HG02610 (cell line): ENCODE data around the gene MAP3K20.
A peak's percentile ranks its signal among the peaks of the same experiment; 100 is the strongest.
"Not testable (repeated sequence)": the region's sequence is repeated elsewhere in the genome, so short reads cannot be mapped to it uniquely, and the experiment has no call there.

ENCODE experiments used
- ATAC-seq: cut with Tn5 transposase; IDR thresholded peaks from one replicate; pipeline ENCODE4 v1.9.1; 2021; ENCODE audit warnings: mild to moderate bottlenecking, moderate library complexity; ENCODE audit not compliant: unreplicated experiment

MAP3K20 gene

GRCh38 chr2:173086518-173087213 is 11.0 kb downstream of the MAP3K20 start:
- no peak for ATAC-seq

DNA sequence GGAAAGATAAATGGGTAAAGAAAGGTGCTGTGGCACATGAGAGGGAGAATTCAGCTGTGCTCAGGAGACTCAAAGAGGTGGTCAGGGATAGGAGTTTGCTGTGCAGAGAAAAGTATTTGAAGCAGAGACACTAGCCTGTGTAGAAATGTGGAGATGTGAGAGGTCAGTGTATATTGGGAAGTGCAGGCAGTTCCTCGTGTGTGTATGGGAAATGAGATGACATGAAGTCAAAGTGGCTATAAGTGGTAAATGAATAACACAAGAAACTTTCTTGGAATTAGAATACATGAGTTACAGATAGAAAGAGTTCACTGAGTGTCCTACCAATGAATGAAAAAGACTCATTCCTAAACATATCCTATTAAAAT is 11.6 kb downstream of the MAP3K20 start:
- no peak for ATAC-seq

DNA sequence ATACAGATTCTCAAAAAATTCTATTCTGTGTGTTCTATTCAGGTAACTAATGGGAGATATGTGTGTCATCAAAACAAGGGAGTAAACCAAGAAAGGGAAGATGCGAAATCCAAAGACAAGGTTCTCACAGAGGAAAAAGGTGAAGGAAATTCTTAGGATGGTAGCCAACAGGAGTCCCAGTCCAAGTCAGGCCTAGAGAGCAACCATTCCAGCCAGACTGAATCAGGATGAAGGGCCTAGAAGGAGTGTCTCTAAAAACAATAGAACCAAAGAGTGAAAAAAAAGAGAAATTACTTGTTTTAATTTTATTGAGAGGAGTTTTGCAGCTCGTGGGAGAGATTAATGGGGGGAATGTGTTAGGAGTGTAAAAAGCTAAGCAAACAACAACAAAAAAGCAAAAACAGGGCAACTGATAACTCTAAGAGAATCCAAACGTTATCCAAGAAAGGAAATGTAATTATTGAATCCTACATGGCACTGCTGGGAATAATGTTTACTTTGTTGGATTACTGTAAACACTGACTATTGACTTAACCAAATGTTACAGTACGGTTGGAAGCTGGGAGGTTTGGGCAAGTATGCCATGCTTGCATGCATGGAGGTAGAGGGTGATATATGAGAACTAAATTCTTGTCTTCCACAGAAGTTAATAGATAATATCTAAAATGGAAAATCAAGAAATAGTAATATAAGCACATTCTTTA is 12.3 kb downstream of the MAP3K20 start:
- ATAC-seq, result no peak

- ATAC-seq, result no peak
Measured at GRCh38 chr2:173090276-173090877, 14.7 kb downstream of the MAP3K20 start.

GRCh38 chr2:173090973-173091660 is 15.5 kb downstream of the MAP3K20 start:
- no peak for ATAC-seq

DNA sequence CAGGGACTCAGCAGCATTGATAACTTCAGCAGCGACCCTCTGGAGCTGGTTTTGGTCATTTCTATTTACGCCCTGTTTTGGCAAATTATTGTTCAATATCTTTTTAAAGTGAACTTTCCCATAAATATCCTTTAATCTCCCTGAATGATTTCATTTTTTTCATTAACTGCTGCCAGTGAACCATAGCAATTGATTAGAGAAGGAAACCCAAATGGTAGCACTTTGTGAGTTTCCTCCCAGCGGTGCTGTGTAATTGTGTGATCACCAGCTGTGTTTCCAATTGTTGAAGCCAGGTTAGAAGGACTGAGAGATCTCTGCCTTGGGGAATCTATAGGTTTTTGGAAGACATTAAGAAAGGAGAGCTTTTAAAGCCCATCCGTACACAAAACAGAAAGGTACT is 16.3 kb downstream of the MAP3K20 start:
- no peak for ATAC-seq

DNA sequence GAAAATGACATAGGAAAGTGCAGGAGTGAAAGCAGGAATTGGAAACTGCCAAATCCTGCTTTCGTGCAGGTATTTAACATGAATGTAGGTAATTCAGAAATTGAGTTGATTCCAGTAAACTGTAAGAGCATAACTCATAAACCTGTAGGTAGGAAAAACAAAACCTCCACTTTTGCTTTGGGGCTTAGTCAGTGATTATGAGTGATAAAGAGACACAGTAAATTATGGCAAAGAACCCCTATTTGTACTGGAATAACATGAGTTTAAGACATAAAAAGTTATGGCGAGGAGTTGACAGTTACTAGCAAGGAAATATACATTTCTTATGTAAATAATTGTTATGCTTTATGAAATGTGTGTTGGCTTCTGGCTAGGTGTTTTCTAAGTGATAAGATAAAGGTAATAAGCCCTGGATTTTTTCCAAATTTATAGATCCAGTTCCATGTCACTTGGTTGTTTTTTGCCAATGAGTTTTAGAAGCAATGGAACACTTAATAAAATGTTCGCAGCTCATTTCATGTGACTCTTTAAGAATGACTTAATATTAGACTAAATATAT is 17.3 kb downstream of the MAP3K20 start:
- ATAC-seq, result no peak

GRCh38 chr2:173093617-173094016 is 18.0 kb downstream of the MAP3K20 start:
- not testable (repeated sequence) for ATAC-seq

GRCh38 chr2:173094731-173095130 is 19.1 kb downstream of the MAP3K20 start:
- no peak for ATAC-seq

DNA sequence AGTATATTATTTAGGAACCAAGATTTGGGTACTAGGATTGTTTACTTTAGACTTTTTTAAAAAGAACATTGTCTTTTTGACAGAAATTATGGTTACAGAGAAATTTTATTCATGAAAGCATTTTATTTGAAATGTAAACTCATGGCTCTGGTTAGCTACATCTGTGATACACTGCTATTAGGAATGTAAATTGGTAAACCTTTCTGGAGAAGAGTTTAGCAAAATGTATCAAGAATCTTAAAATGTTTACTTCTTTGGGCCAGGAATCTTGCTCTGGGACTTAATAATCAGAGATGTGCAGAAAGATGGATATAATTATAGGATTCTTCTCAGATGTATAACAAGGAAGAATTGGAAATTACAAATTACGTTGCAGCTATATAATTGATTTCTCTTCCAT is 19.7 kb downstream of the MAP3K20 start:
- no peak for ATAC-seq

- ATAC-seq, result no peak
Measured at GRCh38 chr2:173099271-173099670, 23.6 kb downstream of the MAP3K20 start.

GRCh38 chr2:173099804-173100203 is 24.2 kb downstream of the MAP3K20 start:
- ATAC-seq, result no peak

GRCh38 chr2:173101687-173102086 is 26.0 kb downstream of the MAP3K20 start:
- peak; percentile 82 for ATAC-seq

- no peak for ATAC-seq
Measured at GRCh38 chr2:173104156-173104555, 28.5 kb downstream of the MAP3K20 start.

GRCh38 chr2:173106959-173107628 is 31.4 kb downstream of the MAP3K20 start:
- ATAC-seq, result no peak

DNA sequence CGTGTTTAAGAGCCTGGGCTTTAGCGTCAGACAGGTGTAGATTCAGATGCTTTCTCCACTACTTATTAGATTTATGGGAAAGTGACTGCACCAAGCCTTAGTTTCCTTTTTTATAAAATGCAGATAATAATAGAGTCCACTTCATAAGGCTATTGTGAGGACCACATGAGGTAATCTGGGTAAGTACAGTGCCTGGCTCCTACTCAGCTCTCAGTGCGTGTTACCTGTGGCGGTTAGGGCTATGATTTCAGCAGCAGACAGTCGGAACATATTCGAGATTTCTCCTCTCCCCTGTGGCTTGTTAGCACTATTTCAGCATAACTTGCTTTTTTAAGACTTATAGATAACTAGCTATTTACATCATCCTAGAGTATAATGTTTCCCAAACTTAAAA is 32.0 kb downstream of the MAP3K20 start:
- ATAC-seq, result no peak

DNA sequence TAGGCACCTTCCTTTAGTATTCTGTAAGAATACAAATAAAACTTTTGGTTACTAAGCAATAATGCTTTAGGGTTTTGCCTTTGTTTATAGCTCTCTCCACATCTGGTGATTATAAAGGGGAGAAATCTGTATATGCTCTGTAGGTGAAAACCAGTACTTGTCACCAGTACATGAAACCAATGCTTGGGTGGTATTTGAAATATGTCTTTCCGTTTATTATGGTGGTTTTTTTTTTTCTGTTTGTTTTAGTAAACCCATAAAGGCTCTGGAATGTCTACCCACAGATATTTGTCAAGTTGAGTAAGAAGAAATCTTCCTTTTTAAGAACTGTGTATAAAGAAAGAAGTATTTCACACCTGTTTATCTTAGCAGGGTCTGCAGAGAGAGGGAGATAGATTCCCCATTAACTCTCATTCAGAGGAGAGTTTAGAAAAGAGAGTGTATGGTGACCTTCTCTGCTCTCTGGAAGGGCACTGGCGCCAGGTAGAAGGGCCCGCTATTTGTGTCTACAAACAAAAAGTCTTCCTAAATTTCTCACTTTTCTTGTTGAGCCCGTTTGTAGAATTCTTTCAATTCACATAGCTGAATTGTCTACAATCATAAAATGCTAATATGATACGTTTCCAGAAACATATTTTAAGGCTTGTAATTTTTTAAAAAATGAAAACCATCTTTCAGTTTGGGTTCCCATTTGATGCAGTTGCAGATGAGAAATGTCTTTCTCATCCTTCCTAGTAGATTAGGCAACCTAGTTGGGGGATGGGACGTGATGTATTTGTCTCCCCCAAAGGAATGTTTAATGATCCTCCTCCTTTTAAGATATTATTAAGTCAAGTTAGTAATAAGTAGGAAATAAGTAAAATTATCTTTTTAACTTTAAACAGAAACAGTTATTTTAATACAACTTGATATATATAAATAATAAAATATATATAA is 33.9 kb downstream of the MAP3K20 start:
- no peak for ATAC-seq

GRCh38 chr2:173117678-173118077 is 42.0 kb downstream of the MAP3K20 start:
- ATAC-seq, result no peak

DNA sequence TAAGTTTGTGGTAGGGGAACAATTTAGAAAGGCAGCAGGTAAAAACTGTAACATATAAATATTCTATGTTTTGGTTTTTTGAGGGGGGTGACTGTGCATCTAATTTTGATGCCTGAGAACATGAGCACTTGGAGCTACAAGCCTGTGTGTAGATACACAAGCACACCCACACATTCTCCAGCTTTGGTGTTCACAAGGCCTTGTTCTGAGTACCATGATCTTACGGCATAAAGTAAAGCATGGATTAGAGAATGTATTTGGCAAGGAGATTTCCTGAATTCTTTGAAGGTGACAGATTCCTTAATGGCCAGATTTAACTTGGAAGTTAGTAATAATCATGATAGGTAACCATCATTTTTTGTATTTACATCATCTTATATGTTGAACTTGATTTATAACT is 42.7 kb downstream of the MAP3K20 start:
- ATAC-seq, result no peak
